HPDE6-E6E7 (cell line): ENCODE measurements around the gene CLDN9.

Experiments used
- DNase-seq: peaks from one replicate; pipeline ENCODE4 v3.0.0; 2011; ENCODE audit warnings: missing footprints; ENCODE audit errors: extremely low spot score

The CLDN9 gene

DNA sequence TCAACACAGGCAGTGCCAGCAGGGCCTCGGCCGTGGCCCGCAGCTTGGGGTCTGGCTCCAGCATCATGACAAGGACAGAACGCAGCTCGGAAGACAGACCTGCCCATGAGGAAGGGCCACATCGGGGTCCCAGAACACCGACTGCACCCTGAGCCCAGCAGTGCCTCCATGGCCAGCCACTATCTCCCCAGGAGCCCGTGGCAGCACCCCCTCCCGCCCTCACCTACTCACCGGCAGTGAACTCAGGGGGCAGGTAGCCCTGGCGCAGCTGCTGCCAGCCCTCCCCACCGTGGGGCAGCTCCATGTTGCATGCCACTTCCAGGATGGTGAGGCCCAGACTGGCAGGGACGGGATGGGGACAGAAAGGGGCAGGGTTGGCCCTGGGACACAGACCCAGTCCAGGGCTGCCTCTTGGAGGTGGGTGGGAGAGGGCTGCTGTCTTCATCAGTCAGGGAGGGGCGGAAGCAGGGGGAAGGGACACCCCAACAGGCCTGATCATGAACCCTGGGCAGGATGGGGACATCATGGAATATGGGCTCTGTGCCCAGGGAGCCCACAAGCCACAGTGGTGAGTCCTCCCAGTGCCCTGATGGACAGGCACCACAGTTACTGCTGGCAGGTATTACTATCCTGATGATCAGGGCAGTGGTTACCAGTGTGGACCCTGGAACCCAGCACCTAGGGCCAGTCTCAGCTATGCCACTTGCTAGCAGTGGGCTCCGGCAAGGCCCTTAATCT lies 38.2 kb upstream of the CLDN9 start:
- no peak for DNase-seq

DNA sequence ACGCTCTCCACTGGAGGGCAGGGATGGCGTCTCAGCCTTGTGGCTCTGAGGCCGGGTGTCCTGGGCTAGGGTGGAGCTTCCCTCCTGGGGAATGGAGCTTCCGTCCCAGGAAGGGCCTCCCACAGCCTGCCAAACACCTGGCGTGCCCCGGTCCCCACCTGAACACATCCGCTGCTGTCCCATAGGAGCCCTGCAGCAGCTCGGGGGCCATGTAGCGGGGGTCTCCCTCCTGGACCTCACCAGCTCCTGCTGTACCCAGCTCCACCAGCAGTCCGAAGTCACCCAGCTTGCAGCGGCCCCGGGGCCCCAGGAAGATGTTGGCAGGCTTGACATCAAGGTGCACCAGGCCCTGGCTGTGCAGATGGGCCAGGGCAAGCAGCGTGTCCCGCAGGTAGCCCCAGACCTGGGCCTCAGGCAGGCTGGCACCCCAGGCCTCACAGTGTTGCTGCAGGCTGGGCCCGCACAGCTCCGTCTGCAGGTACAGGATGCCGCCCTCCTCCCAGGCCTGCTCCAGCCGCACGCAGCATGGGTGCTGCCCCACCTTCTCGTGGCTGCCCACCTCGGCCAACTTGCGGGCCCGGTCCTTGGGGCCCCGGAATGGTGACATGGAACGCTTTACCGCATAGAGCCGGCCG lies 37.4 kb upstream of the CLDN9 start:
- no peak for DNase-seq

DNA sequence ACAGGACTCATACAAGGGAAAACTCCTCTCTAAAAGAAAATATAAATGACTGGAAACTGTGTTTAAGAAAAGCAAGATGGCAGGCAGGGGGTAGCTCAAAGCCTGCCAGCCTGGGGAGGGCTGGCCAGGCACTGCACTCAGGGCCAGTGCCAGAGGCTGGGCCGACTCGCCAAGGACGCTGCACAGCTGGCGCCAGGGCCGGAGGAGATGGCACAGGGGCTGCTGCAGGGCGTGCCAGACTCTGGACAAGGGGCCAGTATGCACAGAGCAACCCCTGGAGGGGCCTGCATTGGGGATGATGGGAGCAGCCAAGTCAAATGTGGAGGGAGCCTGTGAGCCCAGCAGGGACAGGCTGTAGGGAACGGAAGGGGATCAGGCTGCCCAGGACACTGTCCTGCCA lies 36.5 kb upstream of the CLDN9 start:
- no peak for DNase-seq

DNA sequence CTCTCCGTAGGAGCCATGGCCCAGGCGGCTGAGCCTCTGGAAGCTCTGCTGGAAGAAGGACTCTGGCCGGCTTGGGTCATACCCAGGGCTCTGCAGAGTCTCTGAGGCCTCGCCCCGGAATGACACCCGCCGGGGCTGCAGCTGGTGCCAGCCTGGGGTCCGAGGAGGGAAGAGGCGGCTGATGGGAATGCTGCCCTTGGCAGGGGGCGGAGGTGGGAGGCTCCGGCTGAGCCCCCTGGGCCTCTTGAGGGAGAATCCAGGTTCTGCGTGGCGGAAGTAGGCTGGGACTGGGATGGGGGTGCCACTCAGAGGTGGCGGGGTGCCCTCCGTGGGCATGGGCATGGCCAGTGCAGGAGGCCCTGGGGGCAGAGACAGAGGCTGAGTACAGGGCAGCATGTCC lies 36.0 kb upstream of the CLDN9 start:
- no peak for DNase-seq

DNA sequence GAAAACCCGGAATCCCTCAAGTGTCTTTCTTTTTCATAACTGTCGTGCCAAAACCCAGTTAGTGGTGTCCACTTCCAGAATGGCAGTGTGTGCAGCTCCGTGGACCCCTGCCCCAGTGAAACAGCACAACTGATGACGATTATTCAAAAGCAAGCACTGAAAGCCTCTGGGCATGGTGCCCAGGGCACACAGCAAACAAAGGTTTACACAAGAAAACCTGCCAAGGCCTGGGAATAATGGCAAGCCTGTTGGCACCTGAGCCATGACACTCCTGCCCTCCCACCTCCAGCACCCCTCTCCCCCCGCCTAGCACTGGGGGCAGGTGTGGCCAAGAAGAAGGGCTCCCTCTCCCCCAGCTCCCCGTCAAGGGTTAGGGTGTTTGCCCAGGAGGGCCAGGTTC lies 35.3 kb upstream of the CLDN9 start:
- no peak for DNase-seq

DNA sequence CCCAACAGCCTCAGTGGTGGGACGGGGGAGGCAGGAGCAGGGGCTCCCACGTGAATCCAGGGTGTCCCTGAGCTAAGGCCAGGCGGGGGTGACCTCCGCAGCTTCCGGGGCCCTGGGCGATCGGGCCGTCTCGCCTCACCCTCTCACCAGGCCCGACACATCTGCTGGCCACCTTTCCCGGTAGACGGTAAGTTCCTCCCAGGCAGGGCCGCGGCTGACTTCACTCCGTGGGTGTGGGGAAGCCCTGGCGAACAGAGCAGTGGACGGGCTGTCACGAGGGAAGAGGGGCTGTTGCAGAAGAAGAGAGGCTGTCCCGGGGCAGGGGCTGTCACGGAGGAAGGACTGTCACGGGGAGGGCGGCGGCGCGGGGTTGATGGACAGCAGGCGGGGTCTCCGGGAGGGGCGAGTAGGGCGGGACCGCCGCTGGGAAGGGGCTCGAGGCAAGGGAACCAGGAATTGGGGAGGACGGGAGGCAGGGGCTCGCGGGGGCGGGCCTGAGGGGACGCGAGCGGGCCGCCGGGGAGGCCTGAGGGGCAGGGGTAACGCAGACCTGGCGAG lies 33.0 kb upstream of the CLDN9 start:
- no peak for DNase-seq

DNA sequence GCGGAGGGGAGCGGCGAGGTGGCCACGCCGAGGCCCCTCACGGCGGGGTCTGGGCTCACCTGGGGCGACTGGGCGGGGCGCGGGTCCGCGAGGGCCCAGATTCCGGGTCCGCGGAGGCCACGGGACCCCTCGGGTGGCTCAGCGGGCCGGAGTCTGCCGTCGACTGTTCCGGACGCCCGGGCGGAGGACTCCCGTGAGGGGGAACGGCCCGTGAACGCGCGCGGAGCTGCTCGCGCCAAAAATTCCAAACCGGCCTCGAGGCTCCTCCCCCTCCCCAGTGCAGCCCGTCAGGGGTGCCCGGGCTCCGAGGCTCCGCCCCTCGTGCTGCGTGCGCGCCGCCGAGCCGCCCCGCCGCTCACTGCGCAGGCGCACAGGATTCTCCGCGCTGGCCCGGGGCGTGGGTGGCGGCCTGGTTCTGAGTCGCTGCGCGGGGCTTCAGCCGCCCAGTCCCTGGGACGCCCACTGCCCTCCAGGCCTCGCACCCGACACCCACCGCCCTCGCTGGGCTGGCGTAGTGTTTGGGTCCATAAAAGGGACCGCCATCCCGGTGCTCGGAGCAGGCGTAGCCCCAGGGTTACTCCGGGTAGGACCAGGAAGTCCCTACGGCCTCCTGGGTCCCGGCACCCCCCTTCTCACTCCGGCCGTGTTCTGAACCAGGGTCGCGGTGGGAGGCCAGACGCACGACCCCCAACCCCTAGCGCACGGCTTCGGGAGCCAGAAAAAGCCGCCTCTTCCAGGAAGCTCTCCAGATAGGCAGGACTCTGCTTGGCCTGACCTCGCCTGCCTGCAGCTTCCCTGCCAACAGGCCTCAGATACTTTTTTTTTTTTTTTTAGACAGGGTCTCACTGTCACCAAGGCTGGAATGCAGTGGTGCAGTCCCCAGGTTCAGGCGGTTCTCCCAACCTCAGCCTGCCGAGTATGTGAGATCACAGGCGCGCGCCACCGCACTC lies 32.2 kb upstream of the CLDN9 start, which contains the start of gene PKMYT1:
Gene PKMYT1 (minus strand): TSS at position 220 of the 950 bp plus-strand sequence. CDS start 789 bp downstream, outside the sequence.
- peak; percentile 99 for DNase-seq

DNA sequence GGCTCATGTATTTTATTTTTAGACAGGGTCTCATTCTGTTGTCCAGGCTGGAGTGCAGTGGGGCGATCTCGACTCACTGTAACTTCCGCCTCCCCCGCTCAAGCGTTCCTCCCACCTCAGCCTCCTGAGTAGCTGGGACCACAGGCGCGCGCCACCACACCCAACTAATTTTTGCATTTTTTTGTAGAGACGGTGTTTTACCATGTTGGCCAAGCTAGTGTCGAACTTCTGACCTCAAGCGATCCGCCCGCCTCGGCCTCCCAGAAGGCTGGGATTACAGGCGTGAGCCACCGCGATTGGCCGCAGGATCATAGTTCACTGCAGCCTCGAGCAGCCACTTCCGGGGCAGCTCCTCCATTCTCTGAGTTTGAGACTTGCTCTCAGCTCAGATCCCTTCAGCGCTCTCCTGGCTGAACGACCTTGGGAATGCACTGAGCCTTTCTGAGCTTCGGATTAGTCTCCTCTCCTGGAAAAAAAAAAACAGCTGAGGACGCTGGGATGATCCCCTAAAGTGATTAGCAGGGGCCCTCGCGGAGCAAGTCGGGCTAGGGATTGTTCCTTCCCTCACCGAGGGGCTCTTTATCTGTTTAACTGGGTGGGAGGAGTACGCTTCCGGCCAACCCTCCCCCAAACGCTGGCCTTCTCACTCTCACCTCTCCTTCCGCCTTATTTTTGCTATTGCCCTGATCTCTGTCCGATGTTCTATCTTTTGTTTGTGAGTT lies 31.4 kb upstream of the CLDN9 start:
- DNase-seq, result no peak

DNA sequence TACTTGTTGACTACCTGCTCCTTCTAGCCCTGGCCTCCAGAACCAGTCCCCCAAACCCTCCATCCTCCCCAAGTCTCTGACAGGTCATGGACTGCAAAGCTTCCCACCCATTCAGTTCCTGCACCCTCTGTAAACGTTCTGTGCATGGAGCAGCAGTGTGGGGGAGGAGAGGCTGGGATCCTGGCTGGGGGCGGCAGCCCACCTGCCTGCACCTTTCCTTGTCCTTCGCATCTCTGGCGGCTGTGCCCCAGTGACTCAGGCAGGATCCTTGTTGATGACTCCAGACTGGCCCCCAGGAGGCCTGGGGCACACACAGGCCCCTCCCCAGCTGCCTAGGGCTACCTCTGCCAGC lies 30.8 kb upstream of the CLDN9 start:
- DNase-seq, result no peak

DNA sequence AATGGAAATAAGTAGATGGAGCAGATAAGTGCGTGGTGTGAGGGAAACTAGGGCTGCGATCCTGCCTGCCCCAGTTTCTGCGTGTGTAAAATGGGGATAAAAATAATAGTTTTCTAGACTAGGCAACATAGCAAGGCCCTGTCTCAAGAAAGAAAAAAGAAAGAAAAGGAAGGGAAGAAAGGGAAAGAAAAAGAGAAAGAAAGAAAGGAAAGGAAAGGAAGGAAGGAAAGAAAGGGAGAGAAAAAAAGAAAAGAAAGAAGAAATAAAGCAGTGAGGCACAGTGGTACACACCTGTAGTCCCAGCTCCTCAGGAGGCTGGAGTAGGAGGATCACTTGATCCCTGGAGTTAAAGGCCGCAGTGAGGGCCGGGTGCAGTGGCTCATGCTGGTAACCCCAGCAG lies 30.3 kb upstream of the CLDN9 start:
- no peak for DNase-seq

DNA sequence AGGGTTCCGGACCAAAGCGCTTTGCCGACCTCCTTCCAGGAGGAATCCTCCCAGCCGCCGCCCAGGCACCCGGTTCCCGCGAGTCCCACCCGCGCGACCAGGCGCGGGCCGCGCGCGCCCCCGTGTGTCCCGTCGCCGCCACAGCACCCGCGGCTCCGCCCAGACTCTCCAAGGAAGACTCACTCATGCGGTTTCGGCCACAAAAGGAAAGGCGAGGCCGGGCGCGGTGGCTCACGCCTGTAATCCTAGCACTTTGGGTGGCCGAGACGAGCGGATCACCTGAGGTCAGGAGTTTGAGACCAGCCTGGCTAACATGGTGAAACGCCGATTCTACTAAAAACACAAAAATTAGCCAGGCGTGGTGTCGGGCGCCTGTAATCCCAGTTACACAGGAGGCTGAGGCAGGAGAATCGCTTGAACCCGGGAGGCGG lies 29.0 kb upstream of the CLDN9 start:
- DNase-seq, result peak; percentile 88

DNA sequence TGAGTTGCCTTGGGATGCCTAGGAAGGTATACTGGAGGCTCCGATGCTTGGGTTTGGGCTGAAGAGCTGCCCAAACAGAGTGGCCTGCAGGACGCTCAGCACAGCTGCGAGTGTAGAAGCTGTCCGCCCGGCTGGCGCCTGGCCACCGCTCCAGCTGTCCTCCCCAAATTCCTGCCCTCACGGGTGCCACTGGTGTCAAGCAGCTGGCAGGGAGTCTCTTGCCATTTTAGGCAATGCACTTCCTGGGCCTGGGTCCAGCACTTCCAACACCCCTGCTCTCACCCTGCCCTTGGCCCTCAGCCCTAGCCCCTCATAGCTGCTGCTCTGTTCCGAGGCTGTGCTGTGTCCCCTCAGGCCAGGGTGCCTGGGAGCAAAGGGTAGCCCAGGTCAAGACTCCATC lies 27.3 kb upstream of the CLDN9 start:
- DNase-seq, result no peak

DNA sequence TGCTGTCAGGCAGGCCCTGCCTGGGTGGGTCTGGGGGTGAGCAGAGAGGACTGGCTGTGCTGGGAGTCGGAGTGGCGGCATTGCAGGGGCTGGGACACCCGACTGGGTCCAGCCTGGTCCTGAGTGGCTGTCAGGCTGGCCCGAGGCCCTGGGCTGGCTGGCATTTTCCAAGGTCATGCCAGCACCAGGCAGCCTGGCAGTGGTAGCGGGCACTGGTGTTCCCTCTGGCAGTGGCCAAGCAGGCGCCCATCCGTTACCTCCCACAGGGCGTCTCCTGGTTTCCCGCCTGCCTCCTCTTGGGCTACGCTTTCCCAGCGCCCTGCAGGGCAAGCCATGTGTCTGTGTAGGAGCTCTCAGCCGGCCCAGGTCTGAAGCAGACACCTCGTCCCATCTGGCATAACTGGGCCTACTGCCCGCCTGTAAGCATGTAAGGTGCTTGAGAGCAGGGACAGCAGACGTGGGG lies 26.8 kb upstream of the CLDN9 start:
- DNase-seq, result no peak

DNA sequence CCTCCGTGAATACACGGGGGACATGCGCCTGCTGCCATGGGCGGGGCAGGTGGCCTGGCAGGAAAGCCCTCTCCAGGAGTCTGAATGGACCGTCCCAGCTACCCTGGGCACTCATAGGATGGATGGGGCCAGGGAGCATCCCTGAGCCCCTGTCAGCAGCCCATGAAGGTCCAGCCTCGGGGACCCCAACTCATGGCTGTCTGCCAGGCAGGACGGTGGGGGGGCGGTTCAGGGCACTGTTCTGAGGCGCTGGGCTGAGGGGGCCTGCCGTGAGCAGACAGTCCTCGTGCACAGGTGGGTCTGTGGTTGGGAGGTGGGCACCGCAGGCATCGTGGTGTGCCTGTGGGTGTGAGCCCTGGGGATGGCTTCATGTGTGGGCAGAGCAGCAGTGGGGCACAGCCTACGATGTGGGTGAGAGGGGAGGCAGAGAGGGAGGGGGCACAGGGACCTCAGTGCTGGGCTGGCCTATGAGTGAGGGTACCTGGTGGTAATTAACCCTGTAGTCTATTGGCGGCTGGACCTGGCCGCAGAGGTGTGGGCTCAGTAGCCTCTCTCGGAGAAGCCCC lies 26.0 kb upstream of the CLDN9 start:
- DNase-seq, result no peak

DNA sequence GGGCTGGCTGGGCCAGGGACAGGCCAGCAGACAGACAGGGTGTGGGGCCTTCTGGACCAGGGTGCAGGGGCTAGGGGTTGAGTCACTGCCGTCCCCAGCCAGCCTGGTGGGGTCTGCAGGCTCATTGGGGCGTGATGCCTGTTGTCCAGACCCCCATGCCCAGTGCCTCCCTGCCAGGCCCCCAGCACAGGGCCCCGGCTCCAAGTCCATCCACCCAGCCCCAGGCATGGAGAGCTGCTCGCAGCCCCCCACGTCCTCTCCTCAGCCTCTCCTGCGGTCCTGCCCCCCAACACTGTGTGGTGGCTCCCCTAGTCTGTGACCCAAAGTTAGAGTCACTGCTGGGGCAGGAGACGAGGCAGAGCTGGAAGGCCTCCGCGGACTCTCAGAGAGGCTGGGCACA lies 25.4 kb upstream of the CLDN9 start:
- no peak for DNase-seq

DNA sequence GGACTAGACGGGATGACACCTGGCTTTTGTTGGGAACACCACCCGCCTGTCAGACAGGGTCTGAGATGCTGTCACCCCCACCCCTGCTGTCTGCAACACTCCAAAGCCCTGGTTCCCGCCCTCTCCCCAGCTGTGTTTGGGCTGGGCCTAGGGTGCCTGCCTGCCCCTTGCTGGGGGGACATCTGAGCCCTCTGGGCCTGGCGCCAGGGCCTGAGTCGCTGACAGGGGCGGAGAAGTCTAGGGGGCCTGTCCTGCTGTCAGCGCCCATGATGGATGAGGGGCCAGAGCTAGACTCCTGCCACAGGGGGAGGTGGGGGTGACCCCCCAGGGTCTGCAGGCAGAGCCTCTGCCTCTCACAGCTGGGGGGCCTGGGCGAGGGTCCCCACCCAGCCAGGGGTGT lies 24.9 kb upstream of the CLDN9 start:
- no peak for DNase-seq

DNA sequence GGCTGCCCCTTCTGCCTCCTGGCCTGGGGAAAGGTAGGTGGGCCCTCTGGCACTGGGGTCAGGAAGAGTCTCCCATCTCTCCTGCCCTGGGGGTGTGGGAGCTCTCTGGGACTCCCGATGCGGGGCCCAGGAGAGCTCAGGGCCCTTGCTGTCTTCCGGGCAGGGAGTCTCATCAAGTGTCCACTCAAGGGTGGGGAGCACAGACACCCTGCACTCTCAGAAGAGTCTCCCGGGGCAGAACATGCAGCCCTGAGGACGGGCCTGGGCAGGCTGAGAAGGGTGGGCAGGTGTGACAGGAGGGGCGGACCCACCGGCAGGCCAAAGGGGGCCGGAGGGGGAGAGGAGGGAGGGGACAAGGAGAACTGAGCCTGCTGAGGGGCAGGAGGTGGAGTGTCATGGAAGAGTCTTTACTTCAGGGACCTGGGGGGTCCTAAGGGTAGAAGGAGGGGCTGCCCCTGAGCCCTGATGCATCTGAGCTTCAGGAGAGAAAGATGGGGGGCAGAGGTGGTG lies 24.1 kb upstream of the CLDN9 start:
- no peak for DNase-seq

DNA sequence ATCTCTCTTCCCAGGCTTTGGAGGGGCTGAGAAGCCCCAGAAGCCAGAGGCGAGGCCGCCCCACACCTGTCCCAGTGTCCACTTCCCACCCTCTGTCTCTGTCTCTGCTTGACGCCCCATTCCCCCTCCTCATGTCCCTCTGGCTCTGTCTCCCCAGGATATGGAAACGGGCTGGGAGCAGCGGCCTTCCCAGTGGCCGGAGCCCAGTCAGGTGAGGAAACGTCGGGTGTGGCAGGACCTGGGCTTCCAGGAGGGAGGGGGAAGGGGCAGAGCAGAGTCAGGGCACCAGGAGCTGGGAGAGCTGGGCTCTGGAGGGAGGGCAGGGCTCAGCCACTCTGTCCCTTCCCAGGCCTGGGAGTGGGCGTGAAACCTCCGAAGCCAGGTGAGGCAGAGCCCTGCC lies 21.8 kb upstream of the CLDN9 start:
- DNase-seq, result no peak

DNA sequence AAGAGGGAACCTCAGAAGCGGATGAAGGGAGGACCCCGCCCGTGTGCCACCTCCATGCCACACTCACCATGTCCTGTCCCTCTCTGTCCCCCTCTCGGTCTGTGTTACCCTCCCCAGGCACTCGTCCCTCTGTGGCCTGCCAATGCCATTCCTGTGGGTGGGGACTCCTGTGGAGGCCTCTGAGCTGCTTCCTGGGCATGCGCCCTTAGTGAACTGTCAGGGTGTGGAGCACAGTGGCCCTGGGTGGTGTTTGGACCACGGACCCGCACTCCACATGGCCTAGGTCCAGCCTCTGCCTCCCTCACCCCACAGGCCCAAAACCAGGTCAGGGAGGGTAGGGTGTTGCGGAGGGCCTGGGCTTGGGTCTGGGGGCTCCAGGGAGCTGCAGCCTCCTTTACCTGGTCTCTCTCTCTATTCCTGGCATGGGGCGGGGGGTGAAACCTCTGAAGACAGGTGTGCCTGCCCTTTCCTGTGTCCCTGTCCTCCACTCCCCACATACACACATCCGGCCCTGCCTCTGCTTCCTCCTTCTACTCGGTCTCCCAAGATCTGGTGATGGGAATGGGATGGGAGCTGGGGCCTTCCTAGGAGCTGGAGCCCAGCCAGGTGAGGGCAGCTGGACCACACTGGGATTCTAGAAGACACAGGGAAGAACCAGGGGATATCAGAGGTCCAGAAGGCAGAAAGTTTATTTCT lies 21.0 kb upstream of the CLDN9 start:
- DNase-seq, result no peak

DNA sequence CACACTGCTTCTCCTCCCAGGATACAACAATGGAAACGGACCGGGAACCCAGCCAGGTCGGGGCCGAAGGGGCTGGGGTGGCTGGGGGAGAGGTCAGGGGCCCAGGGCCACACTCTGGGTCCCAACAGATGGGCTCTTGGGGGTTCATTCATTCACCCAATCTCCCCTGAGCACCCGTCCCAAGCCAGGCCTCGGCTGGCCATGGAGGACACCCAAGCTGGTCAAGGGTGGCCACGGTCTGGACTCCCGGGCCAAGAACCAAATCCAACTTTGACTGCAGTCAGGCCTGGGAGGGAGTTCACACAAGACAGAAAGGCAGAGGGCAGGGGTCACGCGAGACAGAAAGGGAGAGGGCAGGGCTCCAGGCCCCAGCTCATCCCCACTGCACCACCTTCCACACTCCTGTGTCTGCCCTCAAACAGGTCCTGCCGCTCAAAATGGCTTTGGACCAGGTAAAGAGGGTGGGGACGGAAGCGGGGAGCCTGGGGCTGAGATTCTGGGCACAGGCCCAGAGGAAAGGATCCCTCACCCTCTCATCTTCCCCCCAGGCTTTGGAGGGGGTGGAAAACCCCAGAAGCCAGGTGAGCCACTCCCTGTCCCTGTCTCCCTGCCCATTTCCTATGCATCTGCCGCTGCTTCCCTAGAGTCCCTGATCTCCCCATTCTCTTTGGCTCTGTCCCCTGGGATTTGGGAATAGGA lies 20.2 kb upstream of the CLDN9 start:
- peak; percentile 72 for DNase-seq
